Suppressor macrophage treated with lipopolysaccharide for 1 hour (primary cell): ENCODE data around the gene SPEM2.

Source experiments
- DNase-seq, 3 donors: peaks; one replicate each; pipeline ENCODE4 v3.0.0-alpha.2; 2020 to 2022

SPEM2 gene

GRCh38 chr17:7475764-7476422, 50.5 kb downstream of the SPEM2 start:
- DNase-seq, result peak; percentile 75 to 79 (median 79)

GRCh38 chr17:7476494-7476893, 51.1 kb downstream of the SPEM2 start:
- DNase-seq, result no peak

- DNase-seq, result no peak
These were observed 51.5 kb downstream of the SPEM2 start for GRCh38 chr17:7476951-7477350.
